H4 (cell line): ENCODE measurements around the gene UBAC2. TPM values are rescaled to one million over a fixed set of nuclear protein-coding genes. Genes with fewer than 3 reads are reported as not detected.

Experiments
- DNase-seq: peaks from one replicate; pipeline ENCODE4 v3.0.0-alpha.2; 2015; ENCODE audit warnings: low spot score
- total RNA-seq: library from RNA; depleted of rRNA; stranded (reverse); fragments of >200 nt; shearing (Covaris generic); gene quantifications from 2 replicates; pipeline ENCODE4 v1.2.3, GENCODE V29; 2014

The UBAC2 gene
- total RNA-seq, 1 experiment from 2014 or later = 29.8 TPM

DNA sequence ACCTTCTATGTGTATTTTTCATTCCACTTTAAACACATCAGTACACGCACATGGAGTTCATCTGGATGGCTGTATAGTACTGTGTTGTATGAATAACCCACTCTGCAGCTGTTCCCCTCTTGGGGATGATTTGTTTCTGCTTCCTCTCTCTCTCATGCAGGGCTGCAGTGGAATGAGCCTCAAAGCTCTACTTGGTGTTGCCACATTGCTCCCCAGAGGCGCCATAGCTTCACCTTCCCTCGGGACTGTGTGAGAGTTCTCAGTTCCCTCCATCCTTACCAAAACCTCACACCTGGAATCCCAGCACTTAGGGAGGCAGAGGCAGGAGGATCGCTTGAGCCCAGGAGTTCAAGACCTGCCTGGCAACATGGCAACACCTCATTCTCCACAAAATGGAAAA, 134.9 kb downstream of the UBAC2 start:
- DNase-seq = no peak

DNA sequence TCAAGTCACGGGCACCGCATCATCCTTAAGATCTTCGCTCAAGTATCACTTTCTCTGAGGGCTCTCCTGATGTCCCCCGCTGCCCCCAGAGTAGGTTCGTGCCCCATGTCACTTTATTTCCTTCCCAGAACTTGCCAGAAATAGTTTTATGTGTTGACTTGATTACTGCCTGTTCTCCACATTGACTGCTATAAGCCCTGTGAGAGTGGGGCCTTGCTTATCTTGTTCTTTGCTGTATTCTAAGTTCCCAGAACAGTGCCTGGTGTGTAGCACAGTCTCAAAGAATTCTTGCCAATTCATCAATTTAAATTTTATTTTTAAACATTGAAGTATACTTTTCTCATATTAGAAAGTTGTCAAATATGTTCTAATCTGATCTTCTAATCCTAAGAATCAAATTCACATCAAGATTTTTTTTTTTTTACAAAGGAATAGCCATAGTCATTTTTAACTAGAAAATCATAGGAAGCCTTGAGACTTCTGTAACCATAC, 138.6 kb downstream of the UBAC2 start:
- DNase-seq = no peak

GRCh38 chr13:99339736-99340397, 139.2 kb downstream of the UBAC2 start:
- DNase-seq = no peak

GRCh38 chr13:99340638-99341037, 140.0 kb downstream of the UBAC2 start:
- DNase-seq = no peak

GRCh38 chr13:99341969-99342722, 141.5 kb downstream of the UBAC2 start:
- DNase-seq = no peak

- DNase-seq = no peak
These were observed 142.2 kb downstream of the UBAC2 start for GRCh38 chr13:99342723-99343315.

DNA sequence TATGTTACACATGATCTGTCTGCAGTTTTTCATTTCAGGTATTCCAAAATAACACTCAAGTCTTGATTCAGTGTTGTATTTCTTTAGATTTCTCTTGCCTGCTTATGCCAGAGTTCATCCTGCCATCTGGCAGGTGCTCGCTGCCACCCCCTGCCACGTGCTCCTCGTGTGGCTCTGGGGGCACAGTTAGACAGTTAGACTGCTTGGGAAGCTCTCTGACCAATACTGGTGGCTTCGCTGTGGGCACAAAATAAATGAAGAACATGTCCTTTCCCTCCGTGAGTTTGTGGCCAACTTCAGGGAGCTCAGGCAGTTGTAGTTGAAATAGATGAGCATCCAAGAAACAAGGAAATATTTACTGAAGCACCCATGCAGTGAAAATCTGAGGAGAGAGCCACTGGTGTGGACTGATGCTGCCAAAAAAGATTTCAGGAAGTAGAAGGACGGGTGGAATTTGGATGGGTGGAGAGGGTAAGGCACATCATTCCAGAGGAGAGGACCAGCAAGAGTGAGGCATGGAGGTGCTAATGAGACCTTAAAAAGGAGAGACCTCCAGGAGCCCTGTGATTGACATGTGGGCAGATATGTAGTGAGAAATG, 144.1 kb downstream of the UBAC2 start:
- DNase-seq = no peak

GRCh38 chr13:99345345-99345744, 144.7 kb downstream of the UBAC2 start:
- DNase-seq = no peak

DNA sequence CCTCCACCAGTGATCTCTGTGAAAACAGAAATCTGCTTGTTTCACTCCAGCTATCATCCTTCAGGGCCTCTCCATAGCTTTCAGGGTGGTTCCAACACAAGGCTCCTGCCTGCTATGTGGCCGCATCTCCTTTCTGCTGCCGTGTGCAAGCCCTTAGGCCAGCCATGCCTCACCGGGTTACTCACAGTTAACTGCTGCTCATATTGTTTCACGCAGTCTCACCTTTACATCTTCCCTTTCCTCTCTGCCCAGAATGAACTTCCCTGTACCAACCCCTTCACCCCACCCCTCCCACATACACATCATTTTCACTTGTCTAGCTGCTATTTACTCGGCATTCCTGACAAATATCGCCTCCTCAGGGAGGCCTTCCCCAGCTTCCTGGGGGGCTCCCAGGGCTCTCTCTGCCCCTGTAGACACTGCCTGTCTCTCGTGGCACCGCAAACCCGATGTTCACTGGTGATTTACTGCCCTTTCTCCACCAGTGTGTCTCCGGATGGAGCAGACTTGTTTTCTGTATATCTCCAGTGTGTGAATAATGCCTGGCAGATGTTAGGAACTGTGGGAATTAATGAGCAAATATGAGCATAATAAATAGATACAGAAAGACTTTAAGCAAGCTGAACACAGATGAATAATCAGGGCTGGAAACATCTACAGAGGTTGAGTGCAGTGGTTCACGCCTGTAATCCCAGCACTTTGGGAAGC, 145.8 kb downstream of the UBAC2 start:
- DNase-seq = no peak

DNA sequence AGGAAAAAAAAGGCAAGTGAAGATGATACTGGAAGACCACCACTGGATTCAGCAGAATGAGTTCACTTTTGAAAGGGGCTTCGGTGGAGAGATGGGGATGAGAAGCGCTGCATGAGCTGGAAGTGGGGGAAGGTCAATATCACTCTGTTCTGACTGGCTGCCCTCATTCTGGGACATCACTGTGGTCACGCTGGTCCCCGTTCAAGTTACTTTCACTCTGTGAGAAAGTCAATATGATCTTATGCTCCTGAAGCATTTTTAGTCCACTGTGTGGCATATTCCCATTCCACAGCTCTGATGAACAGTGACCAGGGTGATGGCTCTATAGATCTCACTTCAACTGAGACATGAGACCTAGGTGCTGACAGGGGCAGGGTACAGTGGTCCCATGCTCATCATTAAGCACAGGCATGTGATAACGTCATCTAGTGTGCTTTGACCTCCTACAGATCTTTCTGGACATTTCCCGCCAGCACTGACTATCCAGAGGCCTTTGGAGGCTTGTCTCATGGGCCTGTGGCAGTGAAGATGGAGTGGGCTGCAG, 146.8 kb downstream of the UBAC2 start:
- DNase-seq = no peak

GRCh38 chr13:99347911-99348451, 147.3 kb downstream of the UBAC2 start:
- DNase-seq = no peak

DNA sequence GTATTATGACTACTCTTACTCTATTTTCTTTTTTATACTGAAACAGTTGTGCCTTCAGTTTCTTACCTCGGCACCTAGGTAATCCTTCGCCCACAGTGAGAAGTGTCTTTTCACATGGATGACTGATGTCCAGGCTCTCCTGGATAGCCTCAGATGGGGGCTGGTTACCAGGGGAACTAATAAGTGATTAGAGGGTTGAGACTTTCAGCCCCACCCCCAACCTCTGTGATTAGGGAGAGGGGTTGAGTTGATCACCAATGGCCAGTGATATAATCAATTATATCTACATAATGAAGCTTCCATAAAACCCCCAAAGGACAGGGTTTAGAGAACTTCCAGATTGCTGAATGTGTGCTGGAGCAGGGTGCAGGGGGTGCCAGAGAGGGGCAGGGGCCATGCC, 149.5 kb downstream of the UBAC2 start:
- DNase-seq = no peak

- DNase-seq = no peak
These were observed 151.1 kb downstream of the UBAC2 start for GRCh38 chr13:99351772-99352171.

GRCh38 chr13:99352351-99353245, 151.9 kb downstream of the UBAC2 start:
- DNase-seq = no peak

- no peak for DNase-seq
These were observed 152.6 kb downstream of the UBAC2 start for GRCh38 chr13:99353246-99353600.

DNA sequence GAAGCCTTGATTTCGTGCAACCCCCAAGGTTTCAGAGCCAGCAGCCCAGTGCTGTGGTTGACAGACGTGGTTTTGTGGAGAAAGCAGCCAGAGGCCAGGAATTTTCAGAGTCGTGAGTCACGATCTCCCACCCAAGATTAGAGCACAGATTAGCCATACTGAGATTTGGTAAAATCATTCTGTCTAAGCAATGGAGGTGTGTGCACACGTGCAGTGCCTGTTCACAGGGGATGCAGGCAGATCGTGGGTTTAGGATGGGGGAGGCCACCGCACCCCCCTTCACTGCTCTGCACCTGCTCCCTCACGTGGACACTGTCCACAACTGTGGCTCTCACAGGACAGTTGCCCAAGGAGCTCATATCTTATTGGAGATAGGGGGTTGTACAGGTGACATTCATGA, 153.2 kb downstream of the UBAC2 start:
- no peak for DNase-seq

DNA sequence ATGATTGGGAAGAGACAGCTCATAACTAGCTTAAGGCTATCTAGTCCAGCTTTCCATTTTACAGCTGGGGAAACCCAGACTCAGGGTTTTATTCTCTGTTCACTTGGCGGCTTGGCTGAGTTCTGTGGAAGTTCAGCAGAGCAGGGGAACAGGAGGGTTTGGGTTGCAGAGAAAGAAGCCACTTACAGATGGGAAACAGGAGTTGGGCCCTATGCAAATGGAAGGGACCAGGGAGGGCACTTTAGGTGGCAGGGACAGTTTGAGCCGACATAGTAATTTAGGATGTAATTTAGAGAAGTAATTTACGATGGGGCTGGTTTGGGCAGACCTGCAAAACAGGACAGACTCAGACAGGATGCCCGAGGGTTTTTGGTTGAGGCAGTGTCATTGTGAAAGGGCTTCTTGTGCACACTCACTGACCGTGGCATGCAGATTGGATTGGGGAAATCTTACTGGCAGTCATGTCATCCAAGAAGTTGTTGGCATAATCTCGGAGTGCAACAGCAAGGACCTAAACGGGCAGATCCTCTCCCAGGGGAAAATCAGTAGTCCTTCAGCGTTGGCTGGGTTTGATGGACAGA, 153.8 kb downstream of the UBAC2 start:
- no peak for DNase-seq

- DNase-seq = no peak
These were observed 154.8 kb downstream of the UBAC2 start for GRCh38 chr13:99355267-99356011.

- no peak for DNase-seq
These were observed 155.3 kb downstream of the UBAC2 start for GRCh38 chr13:99356012-99356261.
